LNCaP clone FGC (cell line): ENCODE results near the gene UBR4.

Experiments
- DNase-seq: peaks from one replicate; pipeline ENCODE4 v3.0.0-alpha.2; 2011; ENCODE audit warnings: low read depth
- H3K4me3 ChIP-seq: 2 replicates; pipeline ENCODE4 v1.5.1; 2011; ENCODE audit warnings: mild to moderate bottlenecking, low read depth, low read length, control low read depth
- CTCF ChIP-seq: IDR thresholded peaks from 2 replicates; pipeline ENCODE4 v1.5.1; 2012; ENCODE audit warnings: mild to moderate bottlenecking; ENCODE audit not compliant: control insufficient read depth, insufficient read depth; ENCODE audit errors: extremely low read depth

UBR4 gene

GRCh38 chr1:19206947-19207346, 3.1 kb downstream of the UBR4 start:
- DNase-seq, result no peak
- TF ChIP-seq CTCF, result no peak
- H3K4me3 ChIP-seq, result no peak overlapping the region

GRCh38 chr1:19205845-19206244, 4.2 kb downstream of the UBR4 start:
- no peak overlapping the region for H3K4me3 ChIP-seq
- no peak for TF ChIP-seq CTCF
- no peak for DNase-seq

GRCh38 chr1:19205403-19205802, 4.7 kb downstream of the UBR4 start:
- no peak for TF ChIP-seq CTCF
- no peak overlapping the region for H3K4me3 ChIP-seq
- no peak for DNase-seq

- DNase-seq, result no peak
- no peak for TF ChIP-seq CTCF
- no peak overlapping the region for H3K4me3 ChIP-seq
These were observed 5.4 kb downstream of the UBR4 start for GRCh38 chr1:19204446-19205266.

- H3K4me3 ChIP-seq, result no peak overlapping the region
- no peak for TF ChIP-seq CTCF
- DNase-seq, result peak; percentile 92
These were observed 6.6 kb downstream of the UBR4 start for GRCh38 chr1:19203440-19203839.

GRCh38 chr1:19202396-19202795, 7.7 kb downstream of the UBR4 start:
- no peak for DNase-seq
- no peak for TF ChIP-seq CTCF
- no peak overlapping the region for H3K4me3 ChIP-seq

GRCh38 chr1:19199969-19200604, 10.0 kb downstream of the UBR4 start:
- no peak for DNase-seq

More at GRCh38 chr1:19199969-19200604, 10.0 kb downstream of the UBR4 start:
- no peak for TF ChIP-seq CTCF
- H3K4me3 ChIP-seq, result no peak overlapping the region
